ENCODE results near the gene TBL3.
"Not testable (repeated sequence)": the region's sequence is repeated elsewhere in the genome, so short reads cannot be mapped to it uniquely, and the experiment has no call there.

Gene TBL3

GRCh38 chr16:1971796-1972489 is at the start of gene TBL3:
Gene TBL3, plus strand, starts transcription at chr16:1972053. Its CDS starts 112 bp downstream, at chr16:1972165.
- peak; percentile 91 to 92 for DNase-seq

GRCh38 chr16:1922357-1922756 is 49.5 kb upstream of the TBL3 start:
- no peak for DNase-seq

GRCh38 chr16:1923299-1924034 is 48.4 kb upstream of the TBL3 start:
- DNase-seq: no peak

- no peak for DNase-seq
These were observed 47.8 kb upstream of the TBL3 start for GRCh38 chr16:1924095-1924494.

- no peak for DNase-seq
These were observed 45.6 kb upstream of the TBL3 start for GRCh38 chr16:1926271-1926670.

GRCh38 chr16:1929105-1929504 is 42.7 kb upstream of the TBL3 start:
- DNase-seq: no peak

- peak; percentile 87 for DNase-seq
These were observed 42.1 kb upstream of the TBL3 start for GRCh38 chr16:1929578-1930337.

GRCh38 chr16:1930338-1930720 is 41.5 kb upstream of the TBL3 start:
- no peak for DNase-seq

GRCh38 chr16:1932050-1933028 is 39.5 kb upstream of the TBL3 start:
- DNase-seq: no peak

GRCh38 chr16:1933097-1933661 is 38.7 kb upstream of the TBL3 start:
- DNase-seq: no peak

- no peak for DNase-seq
These were observed 34.8 kb upstream of the TBL3 start for GRCh38 chr16:1936945-1937479.

- no peak for DNase-seq
These were observed 33.5 kb upstream of the TBL3 start for GRCh38 chr16:1938316-1938715.

- DNase-seq: no peak
These were observed 32.9 kb upstream of the TBL3 start for GRCh38 chr16:1938910-1939309.

GRCh38 chr16:1939833-1940232 is 32.0 kb upstream of the TBL3 start:
- not testable (repeated sequence) for DNase-seq

- no peak for DNase-seq
These were observed 31.3 kb upstream of the TBL3 start for GRCh38 chr16:1940273-1941161.

- DNase-seq: no peak
These were observed 30.4 kb upstream of the TBL3 start for GRCh38 chr16:1941162-1942046.

GRCh38 chr16:1942047-1942809 is 29.6 kb upstream of the TBL3 start:
- DNase-seq: no peak

- peak; percentile 98 to 99 for DNase-seq
These were observed 28.8 kb upstream of the TBL3 start, which contains the start of gene MSRB1 for GRCh38 chr16:1942810-1943726. Gene MSRB1, minus strand, starts transcription at chr16:1943199. Its CDS starts 43 bp downstream, at chr16:1943156.
